Smooth muscle cell (in vitro differentiated cells): Measurements from ENCODE around the gene ALOXE3. TPM values are rescaled to one million over a fixed set of nuclear protein-coding genes. Genes with fewer than 3 reads are reported as not detected.

Experiments used
- DNase-seq: peaks from one replicate; lab custom pipeline; 2025; ENCODE audit not compliant: unreplicated experiment; lab: John Stamatoyannopoulos, UW
- H2AFZ ChIP-seq: fragments of 200-600 bp; sonication (generic); 2 replicates; pipeline ENCODE4 v1.6.0; 2016; ENCODE audit warnings: antibody characterized with exemption, low read depth, mild to moderate bottlenecking
- H3F3A ChIP-seq: fragments of 200-600 bp; sonication (generic); 2 replicates; pipeline ENCODE4 v1.6.0; 2017; ENCODE audit warnings: antibody characterized with exemption, low read depth
- H3K27ac ChIP-seq: fragments of 200-600 bp; sonication (generic); 2 replicates; pipeline ENCODE4 v1.5.1; 2016; ENCODE audit warnings: low read depth, mild to moderate bottlenecking
- H3K27me3 ChIP-seq: fragments of 200-600 bp; sonication (generic); 2 replicates; pipeline ENCODE4 v1.6.1; 2016; ENCODE audit warnings: low read depth, mild to moderate bottlenecking
- H3K36me3 ChIP-seq: fragments of 200-600 bp; sonication (generic); 2 replicates; pipeline ENCODE4 v1.5.1; 2016; ENCODE audit warnings: low read depth
- H3K4me1 ChIP-seq: fragments of 200-600 bp; sonication (generic); 2 replicates; pipeline ENCODE4 v1.5.1; 2016; ENCODE audit warnings: low read depth
- H3K4me2 ChIP-seq: fragments of 200-600 bp; sonication (generic); 2 replicates; pipeline ENCODE4 v1.6.0; 2016; ENCODE audit warnings: mild to moderate bottlenecking
- H3K4me3 ChIP-seq: fragments of 200-600 bp; sonication (generic); 2 replicates; pipeline ENCODE4 v1.5.1; 2016; ENCODE audit warnings: mild to moderate bottlenecking
- H3K79me2 ChIP-seq: fragments of 200-600 bp; sonication (generic); 2 replicates; pipeline ENCODE4 v1.6.0; 2016; ENCODE audit warnings: low read depth, mild to moderate bottlenecking
- H3K9ac ChIP-seq: fragments of 200-600 bp; sonication (generic); 2 replicates; pipeline ENCODE4 v1.6.0; 2016; ENCODE audit warnings: low read depth
- H3K9me3 ChIP-seq: fragments of 200-600 bp; sonication (generic); replicated peaks from 2 replicates; pipeline ENCODE4 v1.5.1; 2016; ENCODE audit warnings: low read depth
- H4K20me1 ChIP-seq: fragments of 200-600 bp; sonication (generic); 2 replicates; pipeline ENCODE4 v1.6.0; 2016; ENCODE audit warnings: low read depth
- CTCF ChIP-seq: fragments of 200-600 bp; sonication (generic); IDR thresholded peaks from 2 replicates; pipeline ENCODE4 v1.5.1; 2017; ENCODE audit warnings: borderline replicate concordance, mild to moderate bottlenecking, antibody characterized with exemption; ENCODE audit not compliant: insufficient read depth, poor library complexity, severe bottlenecking
- whole genome bisulfite sequencing: methylation state at CpG from one replicate; pipeline ENCODE4 v1.1.7; 2016; ENCODE audit warnings: low lambda C conversion rate; 5-methylcytosine and 5-hydroxymethylcytosine counted together
- polyA plus RNA-seq: library from polyadenylated mRNA; unstranded; fragments of >200 nt; fragmentation: Nextera tagmentation; extraction: Ambion mirVana; gene quantifications from 2 replicates; pipeline ENCODE4 v1.2.1, GENCODE V29; 2016
- total RNA-seq: library from RNA; depleted of rRNA; stranded (reverse); fragments of >200 nt; gene quantifications from 2 replicates; pipeline ENCODE4 v1.2.3, GENCODE V29; 2014

Gene ALOXE3
- total and polyA plus RNA-seq, 2 experiments from 2014 or later, result 0.25 to 1.7 TPM

GRCh38 chr17:8159459-8160223 lies 41.3 kb upstream of the ALOXE3 start:
- Histone ChIP-seq H3K9ac (no peak overlapping the region), H3K4me3 (no peak overlapping the region), H2AFZ (no peak overlapping the region), H3K4me2 (no peak overlapping the region), H3K36me3 (no peaks in the 10 kb centered on the region), H3K27me3 (no peaks in the 10 kb centered on the region), H3K27ac (no peak overlapping the region), H3K79me2 (peaks cover 17% of the 10 kb centered on the region), H3K9me3 (no peaks in the 10 kb centered on the region), H3K4me1 (peaks cover 25% of the 10 kb centered on the region), H4K20me1 (peaks cover 23% of the 10 kb centered on the region), H3F3A (peaks cover 5% of the 10 kb centered on the region)
- WGBS, result 96% methylated on average over 4 of the region's 4 CpGs
- no peak for DNase-seq
- TF ChIP-seq CTCF, result no peak

- DNase-seq, result no peak
- H2AFZ ChIP-seq, result no peak overlapping the region
- peaks cover 23% of the 10 kb centered on the region for H4K20me1 ChIP-seq
- H3K27me3 ChIP-seq, result no peaks in the 10 kb centered on the region
- H3K4me3 ChIP-seq, result no peak overlapping the region
- H3K79me2 ChIP-seq, result peaks cover 17% of the 10 kb centered on the region
- WGBS, result 71% methylated on average over 3 of the region's 3 CpGs
- no peak overlapping the region for H3K9ac ChIP-seq
- peaks cover 21% of the 10 kb centered on the region for H3K4me1 ChIP-seq
- H3K9me3 ChIP-seq, result no peaks in the 10 kb centered on the region
- no peak for TF ChIP-seq CTCF
- H3K27ac ChIP-seq, result no peak overlapping the region
- H3K36me3 ChIP-seq, result no peaks in the 10 kb centered on the region
- H3F3A ChIP-seq, result peaks cover 5% of the 10 kb centered on the region
- no peak overlapping the region for H3K4me2 ChIP-seq
These were observed 40.7 kb upstream of the ALOXE3 start for GRCh38 chr17:8159032-8159400.

GRCh38 chr17:8158267-8159031 lies 40.1 kb upstream of the ALOXE3 start:
- Histone ChIP-seq H2AFZ (no peak overlapping the region), H3K36me3 (no peaks in the 10 kb centered on the region), H4K20me1 (peaks cover 23% of the 10 kb centered on the region), H3K9me3 (no peaks in the 10 kb centered on the region), H3K27me3 (no peaks in the 10 kb centered on the region), H3F3A (peaks cover 5% of the 10 kb centered on the region), H3K79me2 (peaks cover 17% of the 10 kb centered on the region), H3K9ac (no peak overlapping the region), H3K4me2 (no peak overlapping the region), H3K4me1 (peaks cover 15% of the 10 kb centered on the region), H3K4me3 (no peak overlapping the region), H3K27ac (peak overlapping the region; percentile 53)
- 58% methylated on average over 20 of the region's 20 CpGs for WGBS
- DNase-seq, result peak; percentile 79
- peak; percentile 84 for TF ChIP-seq CTCF
